ENCODE results near the gene CFAP410.

- TF ChIP-seq CTCF (IDR thresholded peaks at IDR 0.05) (no peak), EP300 (IDR thresholded peaks at IDR 0.05) (no peak)
These were observed 1.7 kb downstream of the CFAP410 start for GRCh38 chr21:44337449-44337848.

All from stomach (tissue), 4 donors.